HepG2 (cell line): Measurements from ENCODE around the gene GTF2H1. TPM values are rescaled to one million over a fixed set of nuclear protein-coding genes. Genes with fewer than 3 reads are reported as not detected.

Source experiments
- AGO2 ChIP-seq: fragments of 200-400 bp; formaldehyde crosslinking; optimal IDR thresholded peaks from 2 replicates; pipeline ENCODE3; 2017; ENCODE audit warnings: mild to moderate bottlenecking, low read depth, low read length, moderate library complexity
- ATF3 ChIP-seq: sonication (generic); formaldehyde crosslinking; IDR thresholded peaks from 2 replicates; pipeline ENCODE4 v1.4.0; 2020; ENCODE audit warnings: missing genetic modification reagents
- ATF6 ChIP-seq: sonication (generic); formaldehyde crosslinking; conservative IDR thresholded peaks from 2 replicates; pipeline ENCODE4 v1.4.0; 2020; ENCODE audit warnings: missing genetic modification reagents
- IKZF4 ChIP-seq: sonication (generic); formaldehyde crosslinking; IDR thresholded peaks from 2 replicates; pipeline ENCODE4 v1.5.1; 2020; ENCODE audit warnings: borderline replicate concordance, mild to moderate bottlenecking, low read depth, missing genetic modification reagents; ENCODE audit errors: not compliant biosample characterization
- JARID2 ChIP-seq: sonication (generic); formaldehyde crosslinking; IDR thresholded peaks from 2 replicates; pipeline ENCODE4 v1.8.1; 2023; ENCODE audit warnings: missing genetic modification reagents, inconsistent platforms; ENCODE audit not compliant: insufficient replicate concordance
- JUNB ChIP-seq: sonication (generic); formaldehyde crosslinking; IDR thresholded peaks from 2 replicates; pipeline ENCODE4 v1.8.0; 2022; ENCODE audit warnings: missing genetic modification reagents, mild to moderate bottlenecking, borderline replicate concordance
- MBD4 ChIP-seq: IDR thresholded peaks from 2 replicates; pipeline ENCODE4 v1.6.1; 2012; ENCODE audit warnings: low read length, inconsistent platforms, borderline replicate concordance
- NFE2L2 ChIP-seq: fragments of 150-350 bp; IDR thresholded peaks from 2 replicates; pipeline ENCODE4 v1.6.1; 2014; ENCODE audit warnings: low read length
- NFIB ChIP-seq: sonication (generic); formaldehyde crosslinking; IDR thresholded peaks from 2 replicates; pipeline ENCODE4 v1.9.0; 2021; ENCODE audit warnings: missing genetic modification reagents, mild to moderate bottlenecking, borderline replicate concordance
- RFX1 ChIP-seq: fragments of 450-650 bp; IDR thresholded peaks from 2 replicates; pipeline ENCODE4 v1.6.1; 2017
- RFXANK ChIP-seq: IDR thresholded peaks from 2 replicates; pipeline ENCODE4 v1.6.1; 2016
- ZNF24 ChIP-seq: fragments of 450-650 bp; IDR thresholded peaks from 2 replicates; pipeline ENCODE4 v1.6.1; 2017; ENCODE audit warnings: antibody characterized with exemption, mild to moderate bottlenecking
- ZNF44 ChIP-seq: sonication (generic); formaldehyde crosslinking; IDR thresholded peaks from 2 replicates; pipeline ENCODE4 v1.5.1; 2020; ENCODE audit warnings: mild to moderate bottlenecking, missing genetic modification reagents
- ZNF570 ChIP-seq: sonication (generic); formaldehyde crosslinking; IDR thresholded peaks from 2 replicates; pipeline ENCODE4 v1.4.0; 2020; ENCODE audit warnings: mild to moderate bottlenecking, missing genetic modification reagents, borderline replicate concordance
- ZNF646 ChIP-seq: sonication (generic); formaldehyde crosslinking; IDR thresholded peaks from 2 replicates; pipeline ENCODE4 v1.9.0; 2021; ENCODE audit warnings: mild to moderate bottlenecking, missing genetic modification reagents
- ZNF776 ChIP-seq: sonication (generic); formaldehyde crosslinking; IDR thresholded peaks from 2 replicates; pipeline ENCODE4 v1.4.0; 2020; ENCODE audit warnings: mild to moderate bottlenecking, missing genetic modification reagents
- polyA plus RNA-seq, 8 experiments: library from polyadenylated mRNA; depleted of rRNA in 3 of 8; stranded (reverse) in 7 of 8; unstranded in 1 of 8; fragments of >200 nt; fragmentation: Illumina TruSeq in 4 of 8; extraction: Trizol in 4 of 8; gene quantifications; 2 replicates each; pipeline versions ENCODE4 v1.2.1 to v1.2.3, GENCODE V29; 2011 to 2016; ENCODE audit warnings: low read depth in 4 of 8, missing spikeins in 1 of 8, mixed read lengths in 1 of 8; ENCODE audit not compliant: insufficient read depth in 1 of 8
- total RNA-seq, 5 experiments: library from RNA; depleted of rRNA; stranded (reverse); fragments of >200 nt; fragmentation: Illumina TruSeq; extraction: Trizol; gene quantifications; 2 replicates each; pipeline ENCODE4 v1.2.3, GENCODE V29; 2016; ENCODE audit warnings: low read depth in 1 of 5

GTF2H1 gene
- total and polyA plus RNA-seq, 2 of the 13 experiments (the other 11 are each of a cell fraction or from before 2014, with no cell fraction given): 15.7 to 51.4 TPM

GRCh38 chr11:18394275-18394927, 72.0 kb downstream of the GTF2H1 start, which contains the start of gene LDHA (continued):
- TF ChIP-seq ATF3 (peak; percentile 69), ATF6 (peak; percentile 69; the same call in 1 of the 2 replicates), NFE2L2 (no peak), ZNF570 (CRISPR knock-in tag) (no peak), ZNF646 (CRISPR knock-in tag) (peak; percentile 61), ZNF24 (no peak), AGO2 (peak; percentile 97), ZNF776 (CRISPR knock-in tag) (peak; percentile 99), NFIB (CRISPR knock-in tag) (no peak), MBD4 (no peak), ZNF44 (CRISPR knock-in tag) (peak; percentile 86), RFX1 (no peak), RFXANK (CRISPR knock-in tag) (peak; percentile 70; the same call in 1 of the 2 replicates), JUNB (CRISPR knock-in tag) (no peak; the same call in 1 of the 2 replicates), JARID2 (CRISPR knock-in tag) (no peak), IKZF4 (CRISPR knock-in tag) (peak; percentile 90)
